MM.1S (cell line): ENCODE data around the gene PRG2.

Experiments used
- DNase-seq: peaks from one replicate; pipeline ENCODE4 v3.0.0-alpha.2; 2015
- H2AFZ ChIP-seq: fragments of 300-600 bp; sonication (generic); 2 replicates; pipeline ENCODE4 v1.6.0; 2016; ENCODE audit warnings: antibody characterized with exemption, low read length
- H3F3A ChIP-seq: fragments of 300-600 bp; sonication (generic); 2 replicates; pipeline ENCODE4 v1.6.1; 2016; ENCODE audit warnings: mild to moderate bottlenecking, antibody characterized with exemption, low read length, moderate library complexity, mixed read lengths; ENCODE audit not compliant: insufficient read depth
- H3K27ac ChIP-seq: fragments of 300-600 bp; sonication (generic); 2 replicates; pipeline ENCODE4 v1.5.1; 2016; ENCODE audit warnings: mild to moderate bottlenecking, low read length
- H3K27me3 ChIP-seq: fragments of 300-600 bp; sonication (generic); replicated peaks from 2 replicates; pipeline ENCODE4 v1.6.0; 2016; ENCODE audit warnings: low read length; ENCODE audit not compliant: insufficient read depth
- H3K36me3 ChIP-seq: fragments of 300-600 bp; sonication (generic); replicated peaks from 2 replicates; pipeline ENCODE4 v1.6.1; 2016; ENCODE audit warnings: mild to moderate bottlenecking, low read length, mixed read lengths; ENCODE audit not compliant: insufficient read depth
- H3K4me1 ChIP-seq: fragments of 300-600 bp; sonication (generic); 2 replicates; pipeline ENCODE4 v1.6.1; 2016; ENCODE audit warnings: low read length, mixed read lengths
- H3K4me2 ChIP-seq: fragments of 300-600 bp; sonication (generic); 2 replicates; pipeline ENCODE4 v1.6.0; 2016; ENCODE audit warnings: low read depth, low read length
- H3K4me3 ChIP-seq: fragments of 300-600 bp; sonication (generic); 2 replicates; pipeline ENCODE4 v1.5.1; 2016; ENCODE audit warnings: low read length, mixed read lengths
- H3K79me2 ChIP-seq: fragments of 300-600 bp; sonication (generic); 2 replicates; pipeline ENCODE4 v1.6.1; 2016; ENCODE audit warnings: mixed run types, low read length, mixed read lengths
- H3K9ac ChIP-seq: fragments of 300-600 bp; sonication (generic); 2 replicates; pipeline ENCODE4 v1.6.1; 2016; ENCODE audit warnings: low read length, mixed read lengths
- H3K9me2 ChIP-seq: fragments of 300-600 bp; sonication (generic); replicated peaks from 2 replicates; pipeline ENCODE4 v1.6.1; 2016; ENCODE audit warnings: mild to moderate bottlenecking, low read length, mixed read lengths; ENCODE audit not compliant: insufficient read depth
- H3K9me3 ChIP-seq: fragments of 300-600 bp; sonication (generic); replicated peaks from 2 replicates; pipeline ENCODE4 v1.6.1; 2016; ENCODE audit warnings: mild to moderate bottlenecking, low read length, mixed read lengths; ENCODE audit not compliant: insufficient read depth
- H4K20me1 ChIP-seq: fragments of 300-600 bp; sonication (generic); 2 replicates; pipeline ENCODE4 v1.6.1; 2016; ENCODE audit warnings: mild to moderate bottlenecking, low read length, moderate library complexity, mixed read lengths; ENCODE audit not compliant: insufficient read depth
- CTCF ChIP-seq: fragments of 300-600 bp; sonication (generic); IDR thresholded peaks from 2 replicates; pipeline ENCODE4 v1.5.1; 2016; ENCODE audit warnings: antibody characterized with exemption, low read length, mixed read lengths
- EZH2 ChIP-seq: fragments of 300-600 bp; sonication (generic); optimal IDR thresholded peaks from 2 replicates; pipeline ENCODE3; 2017; ENCODE audit warnings: low read depth, mild to moderate bottlenecking, antibody characterized with exemption, low read length, mixed read lengths
- EZH2phosphoT487 ChIP-seq: fragments of 300-600 bp; sonication (generic); IDR thresholded peaks from 2 replicates; pipeline ENCODE4 v1.6.1; 2018; ENCODE audit warnings: antibody characterized with exemption, low read length

The PRG2 gene

GRCh38 chr11:57359396-57359795 lies 31.1 kb downstream of the PRG2 start:
- no peaks in the 10 kb centered on the region for H3K27me3 ChIP-seq
- TF ChIP-seq EZH2 (no peak), CTCF (no peak), EZH2phosphoT487 (no peak)
- H3F3A ChIP-seq: no peaks in the 10 kb centered on the region
- H3K4me3 ChIP-seq: no peak overlapping the region
- no peaks in the 10 kb centered on the region for H4K20me1 ChIP-seq
- H3K9me3 ChIP-seq: no peaks in the 10 kb centered on the region
- H2AFZ ChIP-seq: no peak overlapping the region
- no peak overlapping the region for H3K9ac ChIP-seq
- no peaks in the 10 kb centered on the region for H3K79me2 ChIP-seq
- DNase-seq: no peak
- no peaks in the 10 kb centered on the region for H3K36me3 ChIP-seq
- H3K9me2 ChIP-seq: no peaks in the 10 kb centered on the region
- no peak overlapping the region for H3K27ac ChIP-seq
- H3K4me1 ChIP-seq: no peaks in the 10 kb centered on the region
- no peak overlapping the region for H3K4me2 ChIP-seq

GRCh38 chr11:57358991-57359390 lies 31.5 kb downstream of the PRG2 start:
- H2AFZ ChIP-seq: no peak overlapping the region
- TF ChIP-seq EZH2 (no peak), CTCF (no peak), EZH2phosphoT487 (no peak)

GRCh38 chr11:57358543-57358961 lies 31.9 kb downstream of the PRG2 start:
- H3K27me3 ChIP-seq: no peaks in the 10 kb centered on the region
- H3K9me3 ChIP-seq: no peaks in the 10 kb centered on the region
- H3K4me2 ChIP-seq: no peak overlapping the region
- no peaks in the 10 kb centered on the region for H3K36me3 ChIP-seq
- H4K20me1 ChIP-seq: no peaks in the 10 kb centered on the region
- no peak overlapping the region for H3K9ac ChIP-seq
- DNase-seq: no peak
- no peaks in the 10 kb centered on the region for H3K79me2 ChIP-seq
- no peaks in the 10 kb centered on the region for H3K4me1 ChIP-seq
- H2AFZ ChIP-seq: no peak overlapping the region
- TF ChIP-seq EZH2 (no peak), CTCF (no peak), EZH2phosphoT487 (no peak)
- H3K9me2 ChIP-seq: no peaks in the 10 kb centered on the region
- H3K27ac ChIP-seq: no peak overlapping the region
- no peak overlapping the region for H3K4me3 ChIP-seq
- no peaks in the 10 kb centered on the region for H3F3A ChIP-seq

More at GRCh38 chr11:57358991-57359390, 31.5 kb downstream of the PRG2 start:
- Histone ChIP-seq H3K4me3 (no peak overlapping the region), H3F3A (no peaks in the 10 kb centered on the region), H3K9ac (no peak overlapping the region), H3K36me3 (no peaks in the 10 kb centered on the region), H3K79me2 (no peaks in the 10 kb centered on the region), H3K27ac (no peak overlapping the region), H3K4me1 (no peaks in the 10 kb centered on the region), H3K4me2 (no peak overlapping the region), H3K9me2 (no peaks in the 10 kb centered on the region), H3K27me3 (no peaks in the 10 kb centered on the region), H4K20me1 (no peaks in the 10 kb centered on the region), H3K9me3 (no peaks in the 10 kb centered on the region)
- no peak for DNase-seq
